DOHH2 (cell line): ENCODE measurements around the gene LBX1.

Source experiments
- EZH2phosphoT487 ChIP-seq: fragments of 200-600 bp; sonication (generic); IDR thresholded peaks from 2 replicates; pipeline ENCODE4 v1.6.1; 2017; ENCODE audit warnings: borderline replicate concordance, mild to moderate bottlenecking, antibody characterized with exemption, low read length, moderate library complexity, mixed read lengths
- TF ChIP-seq, protein P1 (sequence below): fragments of 200-600 bp; sonication (generic); IDR thresholded peaks from one replicate; pipeline ENCODE4 v1.5.1; 2014; ENCODE audit warnings: antibody characterized with exemption, mild to moderate bottlenecking, low read depth, low read length; ENCODE audit not compliant: poor library complexity, severe bottlenecking

DNA sequence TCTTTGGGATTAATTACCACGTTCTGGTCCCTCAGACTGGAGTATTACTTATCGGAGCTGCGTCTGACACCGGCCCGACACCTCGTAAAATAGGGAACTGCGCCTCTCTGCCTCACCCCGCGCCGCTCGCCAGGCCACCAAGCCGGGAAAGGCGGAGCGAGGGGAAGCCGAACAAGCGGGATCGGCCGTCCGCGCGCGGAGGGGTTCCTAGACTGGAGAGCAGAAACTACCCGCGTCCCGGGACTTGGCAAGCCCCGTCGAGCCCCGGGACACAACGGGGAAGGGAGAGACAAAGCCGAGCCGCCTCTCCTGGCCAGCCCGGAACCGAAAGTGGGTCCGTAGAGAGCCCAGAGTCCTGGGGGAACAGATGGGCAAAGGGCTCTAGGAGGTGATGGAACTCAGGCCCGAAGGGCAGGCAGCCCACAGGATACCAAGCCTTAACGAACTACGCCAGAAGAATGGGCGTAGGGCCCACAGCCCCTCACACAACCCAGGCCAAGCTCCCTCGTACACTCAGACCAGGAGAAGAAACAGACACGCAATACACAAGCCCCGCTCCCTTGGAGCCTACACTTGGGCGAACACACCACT is 6.5 kb downstream of the LBX1 start:
- TF ChIP-seq, protein P1, sequence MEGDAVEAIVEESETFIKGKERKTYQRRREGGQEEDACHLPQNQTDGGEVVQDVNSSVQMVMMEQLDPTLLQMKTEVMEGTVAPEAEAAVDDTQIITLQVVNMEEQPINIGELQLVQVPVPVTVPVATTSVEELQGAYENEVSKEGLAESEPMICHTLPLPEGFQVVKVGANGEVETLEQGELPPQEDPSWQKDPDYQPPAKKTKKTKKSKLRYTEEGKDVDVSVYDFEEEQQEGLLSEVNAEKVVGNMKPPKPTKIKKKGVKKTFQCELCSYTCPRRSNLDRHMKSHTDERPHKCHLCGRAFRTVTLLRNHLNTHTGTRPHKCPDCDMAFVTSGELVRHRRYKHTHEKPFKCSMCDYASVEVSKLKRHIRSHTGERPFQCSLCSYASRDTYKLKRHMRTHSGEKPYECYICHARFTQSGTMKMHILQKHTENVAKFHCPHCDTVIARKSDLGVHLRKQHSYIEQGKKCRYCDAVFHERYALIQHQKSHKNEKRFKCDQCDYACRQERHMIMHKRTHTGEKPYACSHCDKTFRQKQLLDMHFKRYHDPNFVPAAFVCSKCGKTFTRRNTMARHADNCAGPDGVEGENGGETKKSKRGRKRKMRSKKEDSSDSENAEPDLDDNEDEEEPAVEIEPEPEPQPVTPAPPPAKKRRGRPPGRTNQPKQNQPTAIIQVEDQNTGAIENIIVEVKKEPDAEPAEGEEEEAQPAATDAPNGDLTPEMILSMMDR = no peak
- TF ChIP-seq EZH2phosphoT487 = no peak
